Liver (tissue), 9 donors: Measurements from ENCODE around the gene SMYD1. TPM values are rescaled to one million over a fixed set of nuclear protein-coding genes. Genes with fewer than 3 reads are reported as not detected.

ENCODE experiments used
- DNase-seq: peaks from one replicate; pipeline ENCODE4 v3.0.0-alpha.2; 2017; ENCODE audit warnings: low spot score
- H3K27ac ChIP-seq, 2 donors: one replicate each; pipeline ENCODE4 v1.7.0; 2013; ENCODE audit warnings: inconsistent platforms in 2 of 2, low read length in 2 of 2, control low read depth in 1 of 2, low read depth in 1 of 2, mild to moderate bottlenecking in 1 of 2
- H3K27me3 ChIP-seq, 4 donors: one replicate each; pipeline versions ENCODE4 v1.6.1 to v1.7.0; 2013; ENCODE audit warnings: low read length in 3 of 4, inconsistent platforms in 1 of 4, mild to moderate bottlenecking in 1 of 4, moderate library complexity in 1 of 4; ENCODE audit not compliant: control insufficient read depth in 4 of 4, insufficient read depth in 4 of 4
- H3K36me3 ChIP-seq, 4 donors: one replicate each; pipeline versions ENCODE4 v1.6.1 to v1.7.0; 2013; ENCODE audit warnings: low read length in 3 of 4, mild to moderate bottlenecking in 3 of 4, low read depth in 1 of 4, moderate library complexity in 1 of 4; ENCODE audit not compliant: control insufficient read depth in 4 of 4, insufficient read depth in 3 of 4
- H3K4me1 ChIP-seq, 4 donors: one replicate each; pipeline versions ENCODE4 v1.6.1 to v1.7.0; 2013; ENCODE audit warnings: low read length in 3 of 4, mild to moderate bottlenecking in 3 of 4, moderate library complexity in 1 of 4; ENCODE audit not compliant: control insufficient read depth in 4 of 4, insufficient read depth in 4 of 4
- H3K4me3 ChIP-seq, 3 donors: one replicate each; pipeline versions ENCODE4 v1.6.1 to v1.7.0; 2013; ENCODE audit warnings: low read length in 3 of 3, control low read depth in 1 of 3, low read depth in 1 of 3, mild to moderate bottlenecking in 1 of 3
- H3K9ac ChIP-seq, 2 donors: one replicate each; pipeline ENCODE4 v1.7.0; 2013; ENCODE audit warnings: low read length in 2 of 2, mild to moderate bottlenecking in 2 of 2, moderate library complexity in 2 of 2, control low read depth in 1 of 2, low read depth in 1 of 2
- H3K9me3 ChIP-seq, 4 donors: one replicate each; pipeline versions ENCODE4 v1.6.1 to v1.7.0; 2013; ENCODE audit warnings: low read length in 3 of 4; ENCODE audit not compliant: control insufficient read depth in 4 of 4
- ATF3 ChIP-seq: IDR thresholded peaks from 2 replicates; pipeline ENCODE4 v1.6.1; 2016; ENCODE audit warnings: antibody characterized with exemption
- CTCF ChIP-seq: fragments of 150-350 bp; IDR thresholded peaks from 2 replicates; pipeline ENCODE4 v1.5.1; 2017; ENCODE audit warnings: improper control_type of control experiment, low read depth, low read length; ENCODE audit not compliant: missing input control
- EGR1 ChIP-seq, 2 donors: IDR thresholded peaks; 2 replicates each; pipeline ENCODE4 v1.6.1; 2016 to 2018; ENCODE audit warnings: antibody characterized with exemption in 2 of 2, low read depth in 2 of 2
- FOXA1 ChIP-seq: IDR thresholded peaks from 2 replicates; pipeline ENCODE4 v1.6.1; 2016; ENCODE audit warnings: antibody characterized with exemption
- FOXA2 ChIP-seq: IDR thresholded peaks from 2 replicates; pipeline ENCODE4 v1.6.1; 2016; ENCODE audit warnings: antibody characterized with exemption
- GABPA ChIP-seq, 2 donors: IDR thresholded peaks in 1 of 2; conservative IDR thresholded peaks in 1 of 2; 2 replicates each; pipeline ENCODE4 v1.6.1; 2016; ENCODE audit warnings: antibody characterized with exemption in 2 of 2, mild to moderate bottlenecking in 1 of 2, moderate library complexity in 1 of 2
- HNF4A ChIP-seq, 2 donors: conservative IDR thresholded peaks; 2 replicates each; pipeline ENCODE4 v1.6.1; 2016; ENCODE audit warnings: antibody characterized with exemption in 2 of 2, mild to moderate bottlenecking in 2 of 2
- HNF4G ChIP-seq: IDR thresholded peaks from 2 replicates; pipeline ENCODE4 v1.6.1; 2016; ENCODE audit warnings: antibody characterized with exemption
- JUND ChIP-seq, 2 donors: IDR thresholded peaks; 2 replicates each; pipeline ENCODE4 v1.6.1; 2016; ENCODE audit warnings: antibody characterized with exemption in 2 of 2
- RAD21 ChIP-seq, 2 donors: IDR thresholded peaks; 2 replicates each; pipeline ENCODE4 v1.6.1; 2016; ENCODE audit warnings: antibody characterized with exemption in 2 of 2, mild to moderate bottlenecking in 2 of 2
- RXRA ChIP-seq, 2 donors: IDR thresholded peaks; 2 replicates each; pipeline ENCODE4 v1.6.1; 2017 to 2018; ENCODE audit warnings: antibody characterized with exemption in 2 of 2, mild to moderate bottlenecking in 1 of 2
- SP1 ChIP-seq: IDR thresholded peaks from 2 replicates; pipeline ENCODE4 v1.6.1; 2018; ENCODE audit warnings: antibody characterized with exemption, mild to moderate bottlenecking
- TAF1 ChIP-seq: conservative IDR thresholded peaks from 2 replicates; pipeline ENCODE4 v1.6.1; 2016; ENCODE audit warnings: antibody characterized with exemption, mild to moderate bottlenecking
- YY1 ChIP-seq: IDR thresholded peaks from 2 replicates; pipeline ENCODE4 v1.6.1; 2016; ENCODE audit warnings: antibody characterized with exemption, mild to moderate bottlenecking
- ZBTB33 ChIP-seq: IDR thresholded peaks from 2 replicates; pipeline ENCODE4 v1.6.1; 2016; ENCODE audit warnings: antibody characterized with exemption
- whole genome bisulfite sequencing: extraction: QIAGEN DNeasy Blood & Tissue Kit; methylation state at CpG from one replicate; pipeline ENCODE4 v1.1.7; 2013; 5-methylcytosine and 5-hydroxymethylcytosine counted together
- polyA plus RNA-seq, 2 donors: library from polyadenylated mRNA; stranded (reverse) in 1 of 2; unstranded in 1 of 2; fragments of 200-250 nt in 1 of 2; fragments of >200 nt in 1 of 2; fragmentation: Nextera tagmentation in 1 of 2; extraction: Ambion mirVana in 1 of 2; gene quantifications; one replicate each; pipeline versions ENCODE4 v1.2.1 to v1.2.3, GENCODE V29; 2013 to 2015
- total RNA-seq, 2 donors: library from RNA; depleted of rRNA; stranded (reverse); fragments of >200 nt; gene quantifications; one replicate each; pipeline ENCODE4 v1.2.3, GENCODE V29; 2014
- TF ChIP-seq, protein P1 (sequence below): IDR thresholded peaks from 2 replicates; pipeline ENCODE4 v1.6.1; 2016; ENCODE audit warnings: antibody characterized with exemption, mild to moderate bottlenecking
- donor health status: healthy.
- donor health status: healthy.
- donor health status: healthy.
- donor health status: healthy.
- donor health status: healthy.

Gene SMYD1
- total and polyA plus RNA-seq, 4 donors, result not detected

- TF ChIP-seq, protein P1, sequence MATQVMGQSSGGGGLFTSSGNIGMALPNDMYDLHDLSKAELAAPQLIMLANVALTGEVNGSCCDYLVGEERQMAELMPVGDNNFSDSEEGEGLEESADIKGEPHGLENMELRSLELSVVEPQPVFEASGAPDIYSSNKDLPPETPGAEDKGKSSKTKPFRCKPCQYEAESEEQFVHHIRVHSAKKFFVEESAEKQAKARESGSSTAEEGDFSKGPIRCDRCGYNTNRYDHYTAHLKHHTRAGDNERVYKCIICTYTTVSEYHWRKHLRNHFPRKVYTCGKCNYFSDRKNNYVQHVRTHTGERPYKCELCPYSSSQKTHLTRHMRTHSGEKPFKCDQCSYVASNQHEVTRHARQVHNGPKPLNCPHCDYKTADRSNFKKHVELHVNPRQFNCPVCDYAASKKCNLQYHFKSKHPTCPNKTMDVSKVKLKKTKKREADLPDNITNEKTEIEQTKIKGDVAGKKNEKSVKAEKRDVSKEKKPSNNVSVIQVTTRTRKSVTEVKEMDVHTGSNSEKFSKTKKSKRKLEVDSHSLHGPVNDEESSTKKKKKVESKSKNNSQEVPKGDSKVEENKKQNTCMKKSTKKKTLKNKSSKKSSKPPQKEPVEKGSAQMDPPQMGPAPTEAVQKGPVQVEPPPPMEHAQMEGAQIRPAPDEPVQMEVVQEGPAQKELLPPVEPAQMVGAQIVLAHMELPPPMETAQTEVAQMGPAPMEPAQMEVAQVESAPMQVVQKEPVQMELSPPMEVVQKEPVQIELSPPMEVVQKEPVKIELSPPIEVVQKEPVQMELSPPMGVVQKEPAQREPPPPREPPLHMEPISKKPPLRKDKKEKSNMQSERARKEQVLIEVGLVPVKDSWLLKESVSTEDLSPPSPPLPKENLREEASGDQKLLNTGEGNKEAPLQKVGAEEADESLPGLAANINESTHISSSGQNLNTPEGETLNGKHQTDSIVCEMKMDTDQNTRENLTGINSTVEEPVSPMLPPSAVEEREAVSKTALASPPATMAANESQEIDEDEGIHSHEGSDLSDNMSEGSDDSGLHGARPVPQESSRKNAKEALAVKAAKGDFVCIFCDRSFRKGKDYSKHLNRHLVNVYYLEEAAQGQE, result no peak
- TF ChIP-seq JUND (IDR thresholded peaks at IDR 0.05) (no peak), FOXA2 (no peak), FOXA1 (no peak), RXRA (IDR thresholded peaks at IDR 0.05) (peak; percentile 16 to 71), GABPA (IDR thresholded peaks at IDR 0.05 in 1 of 2, conservative IDR thresholded peaks at IDR 0.05 in 1 of 2) (no peak), EGR1 (IDR thresholded peaks at IDR 0.05; ENCODE audit: low read depth in 2 of 2) (no peak), ATF3 (no peak)
Measured at GRCh38 chr2:88059979-88060906, 7.4 kb upstream of the SMYD1 start (continued).

DNA sequence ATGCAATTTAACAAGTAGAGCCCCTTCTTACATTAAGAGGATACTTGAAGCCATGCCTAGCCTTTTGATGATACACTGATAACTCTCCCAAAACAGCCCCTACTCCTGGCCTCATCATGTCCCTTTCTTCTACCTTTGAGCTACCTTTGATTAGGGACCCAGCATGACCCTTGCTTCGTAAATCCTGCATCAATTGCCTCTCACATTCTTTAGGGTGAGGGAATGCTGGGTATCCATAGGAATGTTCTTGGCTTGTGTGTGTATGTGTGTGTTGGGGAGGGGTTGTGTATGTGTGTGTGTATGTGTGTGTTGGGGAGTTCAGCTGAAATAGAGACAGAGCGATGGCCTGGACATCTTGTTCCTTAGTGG, 6.7 kb upstream of the SMYD1 start:
- no peaks in the 10 kb centered on the region for H3K9me3 ChIP-seq
- H3K36me3 ChIP-seq, result no peaks in the 10 kb centered on the region
- 87% methylated on average over 2 of the region's 2 CpGs for WGBS
- no peak overlapping the region for H3K27ac ChIP-seq
- H3K27me3 ChIP-seq, result no peaks in the 10 kb centered on the region
- H3K4me3 ChIP-seq, result no peak overlapping the region
- DNase-seq, result no peak
- TF ChIP-seq HNF4A (conservative IDR thresholded peaks at IDR 0.05) (no peak), GABPA (IDR thresholded peaks at IDR 0.05 in 1 of 2, conservative IDR thresholded peaks at IDR 0.05 in 1 of 2) (no peak), TAF1 (no peak), FOXA1 (no peak), RXRA (IDR thresholded peaks at IDR 0.05) (no peak), HNF4G (no peak), ZBTB33 (no peak), YY1 (no peak), RAD21 (IDR thresholded peaks at IDR 0.05) (no peak), CTCF (no peak), FOXA2 (no peak), SP1 (no peak)
- peaks cover 0 to 5% (median 5%) of the 10 kb centered on the region in 4 donors for H3K4me1 ChIP-seq
- H3K9ac ChIP-seq, result no peak overlapping the region
